Hematopoietic multipotent progenitor cell treated with erythropoietin and hydrocortisone succinate and interleukin-3 and kit ligand, for 15 days (in vitro differentiated cells): ENCODE data around the gene ASB14.

Experiments
- DNase-seq: peaks from one replicate; pipeline ENCODE4 v3.0.0-alpha.2; 2015; ENCODE audit warnings: low spot score

Gene ASB14

GRCh38 chr3:57257678-57258077 lies 34.8 kb downstream of the ASB14 start:
- no peak for DNase-seq

DNA sequence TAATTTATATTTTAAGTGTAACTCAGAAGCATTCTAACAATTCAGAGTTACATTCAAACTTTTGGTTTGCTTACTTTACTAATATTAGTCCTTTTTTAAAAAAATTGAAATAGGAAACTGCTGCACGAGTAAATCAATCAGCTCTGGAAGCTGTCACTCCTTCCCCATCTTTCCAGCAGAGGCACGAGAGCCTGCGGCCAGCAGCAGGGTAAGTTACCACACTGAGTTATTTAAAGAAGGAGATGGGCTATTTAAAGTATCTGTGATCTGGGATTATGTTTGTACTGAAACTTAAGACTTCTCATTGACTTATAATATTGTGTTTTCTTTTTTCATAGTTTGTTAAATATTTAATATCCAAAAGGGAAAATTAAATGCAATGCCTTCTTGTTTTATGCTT lies 35.6 kb downstream of the ASB14 start:
- DNase-seq: no peak

DNA sequence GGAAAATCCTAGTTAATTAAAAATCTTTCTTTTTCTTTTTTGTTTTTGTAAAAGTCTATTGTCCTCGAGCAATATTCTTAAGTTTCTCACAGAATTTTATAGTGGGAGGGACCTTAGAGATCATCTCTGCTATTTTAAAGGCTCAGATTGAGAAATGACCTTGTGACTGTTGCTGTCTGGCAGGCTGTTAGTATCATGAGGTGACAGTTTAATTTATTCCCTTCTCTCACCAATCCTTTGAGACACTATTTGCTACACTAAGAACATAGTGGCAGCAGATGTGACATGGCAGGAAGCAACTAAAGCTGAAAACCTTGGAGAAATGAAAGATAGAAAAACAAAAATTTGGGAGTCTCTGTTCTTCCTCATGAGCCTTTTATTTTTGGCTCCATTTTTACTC lies 40.1 kb downstream of the ASB14 start:
- no peak for DNase-seq

- DNase-seq: no peak
Measured at GRCh38 chr3:57244946-57245345, 47.5 kb downstream of the ASB14 start.

DNA sequence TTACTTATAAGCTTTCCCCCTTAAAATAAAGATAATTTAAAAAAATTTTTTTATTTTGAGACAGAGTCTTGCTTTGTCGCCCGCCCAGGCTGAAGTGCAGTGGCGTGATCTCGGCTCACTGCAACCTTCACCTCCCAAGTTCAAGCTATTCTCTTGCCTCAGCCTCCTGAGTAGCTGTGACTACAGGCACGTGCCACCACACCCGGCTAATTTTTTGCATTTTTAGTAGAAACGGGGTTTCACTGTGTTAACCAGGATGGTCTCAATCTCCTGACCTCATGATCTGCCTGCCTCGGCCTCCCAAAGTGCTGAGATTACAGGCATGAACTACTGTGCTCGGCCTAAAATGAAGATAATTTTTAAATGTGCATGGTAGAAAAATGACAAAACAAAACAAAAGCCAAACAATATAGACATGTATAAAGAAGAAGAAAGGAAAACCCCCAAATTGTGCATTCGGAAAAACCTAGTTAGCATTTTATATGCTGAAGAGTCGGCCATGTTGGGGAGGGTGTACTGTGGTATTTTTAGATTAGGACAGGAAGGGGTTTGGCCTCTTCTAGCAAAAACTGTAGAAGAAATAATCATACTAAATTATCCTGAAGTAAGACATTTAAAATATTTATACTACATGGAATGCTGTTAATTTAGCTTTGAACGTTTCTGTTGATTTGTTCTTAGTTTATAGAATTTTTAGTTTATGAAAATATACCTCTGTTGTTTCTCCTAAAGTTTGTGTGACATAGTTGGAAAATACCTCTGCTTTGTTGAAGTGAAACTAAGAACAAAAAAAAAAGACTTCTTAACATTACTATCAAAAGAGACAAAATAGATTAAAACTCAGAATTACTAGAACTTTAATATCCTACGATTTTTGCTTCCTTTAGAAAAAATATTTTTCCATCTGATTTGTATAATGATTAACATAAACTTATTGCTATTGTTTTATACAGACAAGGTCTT lies 57.6 kb downstream of the ASB14 start:
- DNase-seq: no peak

GRCh38 chr3:57233799-57234198 lies 58.7 kb downstream of the ASB14 start:
- no peak for DNase-seq

GRCh38 chr3:57230006-57230405 lies 62.5 kb downstream of the ASB14 start:
- DNase-seq: no peak

DNA sequence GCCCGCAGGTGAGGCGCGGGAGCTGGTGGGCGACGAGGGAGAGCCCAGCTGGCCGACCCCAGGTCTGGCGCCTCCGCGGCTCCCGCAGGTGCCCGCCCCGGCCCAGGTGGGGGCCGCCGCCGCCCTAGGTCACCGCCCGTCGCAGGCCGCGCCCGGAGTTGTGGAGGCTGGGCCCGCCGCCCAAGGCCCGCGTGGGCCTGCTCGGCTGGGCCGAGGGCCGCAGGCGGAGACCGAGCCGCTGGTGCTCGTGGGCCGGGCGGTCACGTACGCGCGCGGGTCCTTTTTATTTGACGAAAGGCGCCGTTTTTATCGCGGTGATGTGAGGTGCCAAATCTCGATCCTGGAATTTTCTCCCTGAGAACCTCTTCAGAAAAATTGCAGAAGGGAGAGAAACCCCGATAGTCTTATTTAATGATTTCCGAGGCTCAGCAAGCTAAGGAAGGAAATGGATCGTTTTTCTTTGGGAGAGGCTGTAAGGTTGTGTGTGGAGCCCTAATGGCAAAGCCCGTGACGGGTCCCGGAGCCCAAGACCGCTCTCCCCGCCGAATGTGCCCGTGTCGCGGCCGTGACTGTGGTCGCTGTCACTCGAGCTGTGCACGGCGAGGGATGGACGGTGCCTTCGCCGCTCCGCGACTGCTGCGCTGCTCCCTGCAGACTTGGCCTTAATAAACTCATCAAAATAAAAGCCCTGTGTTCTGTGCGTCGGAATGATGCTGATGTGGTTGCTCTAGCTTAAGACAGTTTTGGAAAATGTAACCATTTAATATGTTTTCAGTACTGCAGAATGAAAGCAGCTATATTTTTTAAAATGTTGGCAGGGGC lies 64.3 kb downstream of the ASB14 start:
- DNase-seq: no peak

GRCh38 chr3:57227204-57227929 lies 65.1 kb downstream of the ASB14 start, which contains the start of gene APPL1:
TSS of gene APPL1 (plus strand) at chr3:57227729. CDS start at chr3:57227884, 155 bp downstream.
- DNase-seq: peak; percentile 63

DNA sequence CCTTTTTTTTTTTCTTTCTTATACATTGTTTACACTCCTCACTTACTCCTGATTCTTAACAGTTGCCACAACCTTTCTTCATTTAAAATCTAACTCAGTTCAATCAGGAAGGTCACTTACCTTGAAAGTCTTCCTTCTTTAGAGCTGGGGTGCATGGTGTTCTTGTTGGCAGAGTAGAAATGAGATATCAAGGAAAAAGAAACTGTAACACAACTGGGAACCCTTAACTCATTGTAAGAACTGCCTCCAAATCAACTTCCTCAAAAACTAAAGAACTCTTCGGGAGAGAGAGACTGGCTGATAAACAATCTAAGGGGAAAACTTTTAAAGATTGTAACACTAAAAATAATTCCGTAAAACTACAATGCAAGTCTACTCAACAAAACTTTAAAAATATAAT lies 66.3 kb downstream of the ASB14 start:
- DNase-seq: no peak

GRCh38 chr3:57224856-57225255 lies 67.6 kb downstream of the ASB14 start:
- DNase-seq: no peak

DNA sequence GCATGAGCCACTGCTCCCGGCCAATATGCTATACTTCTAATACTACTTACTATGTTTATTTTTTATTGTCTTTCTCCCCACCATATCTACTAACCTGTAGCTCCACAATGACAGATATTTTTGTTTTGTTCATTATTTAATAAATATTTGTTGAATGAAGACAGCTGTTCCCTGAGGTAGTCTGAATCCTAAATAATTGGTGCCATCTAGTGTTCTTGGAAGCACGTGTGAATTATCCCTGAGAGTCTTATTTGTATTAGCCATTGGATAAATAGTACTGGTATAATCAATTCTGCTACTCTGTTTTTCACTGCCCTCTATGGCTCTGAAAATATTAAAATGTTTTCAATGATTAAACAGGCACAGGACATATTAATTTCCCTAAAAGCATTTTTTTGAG lies 70.6 kb downstream of the ASB14 start:
- no peak for DNase-seq
